DND-41 (cell line): ENCODE measurements around the gene SLBP.

ENCODE experiments used
- ATAC-seq: fragments of 200-7000 bp; cut with Tn5 transposase; 3 replicates; pipeline ENCODE4 v1.9.1; 2021; ENCODE audit warnings: low read depth; ENCODE audit not compliant: insufficient read depth
- DNase-seq: peaks from one replicate; pipeline ENCODE4 v3.0.0-alpha.2; 2020
- H2AFZ ChIP-seq: 2 replicates; pipeline ENCODE4 v1.6.0; 2012; ENCODE audit warnings: low read depth, low read length
- H3K27ac ChIP-seq: 2 replicates; pipeline ENCODE4 v1.5.1; 2012; ENCODE audit warnings: low read length, inconsistent platforms
- H3K27me3 ChIP-seq: fragments of 200-600 bp; sonication (generic); 2 replicates; pipeline ENCODE4 v1.6.0; 2012; ENCODE audit warnings: low read length, mild to moderate bottlenecking, inconsistent platforms; ENCODE audit not compliant: insufficient read depth, poor library complexity
- H3K36me3 ChIP-seq: 2 replicates; pipeline ENCODE4 v1.5.1; 2012; ENCODE audit warnings: low read length, inconsistent platforms; ENCODE audit not compliant: insufficient read depth
- H3K4me1 ChIP-seq: 2 replicates; pipeline ENCODE4 v1.5.1; 2012; ENCODE audit warnings: mild to moderate bottlenecking, low read length; ENCODE audit not compliant: insufficient read depth
- H3K4me2 ChIP-seq: 2 replicates; pipeline ENCODE4 v1.6.0; 2012; ENCODE audit warnings: mild to moderate bottlenecking, moderate library complexity, low read length, inconsistent platforms; ENCODE audit not compliant: insufficient read depth
- H3K4me3 ChIP-seq, 2 experiments: fragments of 200-600 bp in 1 of 2; shearing (Covaris generic) in 1 of 2; 2 replicates each; pipeline ENCODE4 v1.5.1; 2012 to 2016; ENCODE audit warnings: inconsistent platforms in 2 of 2, low read length in 2 of 2, mild to moderate bottlenecking in 2 of 2, low read depth in 1 of 2, moderate library complexity in 1 of 2
- H3K79me2 ChIP-seq: 2 replicates; pipeline ENCODE4 v1.6.0; 2012; ENCODE audit warnings: low read length, inconsistent platforms; ENCODE audit not compliant: insufficient read depth
- H3K9ac ChIP-seq: 2 replicates; pipeline ENCODE4 v1.6.0; 2012; ENCODE audit warnings: low read depth, mild to moderate bottlenecking, inconsistent platforms, low read length, moderate library complexity
- H3K9me3 ChIP-seq: 2 replicates; pipeline ENCODE4 v1.5.1; 2012; ENCODE audit warnings: low read length, moderate library complexity, mild to moderate bottlenecking, inconsistent platforms; ENCODE audit not compliant: insufficient read depth, severe bottlenecking
- H4K20me1 ChIP-seq: 2 replicates; pipeline ENCODE4 v1.6.0; 2012; ENCODE audit warnings: low read length; ENCODE audit not compliant: insufficient read depth
- EZH2 ChIP-seq: IDR thresholded peaks from 3 replicates; pipeline ENCODE4 v1.6.1; 2012; ENCODE audit warnings: borderline replicate concordance, low read depth, mild to moderate bottlenecking, moderate library complexity, low read length, inconsistent platforms; ENCODE audit not compliant: severe bottlenecking
- TF ChIP-seq, protein P1 (sequence below): IDR thresholded peaks from 2 replicates; pipeline ENCODE4 v1.5.1; 2012; ENCODE audit warnings: borderline replicate concordance, low read length, moderate library complexity, mild to moderate bottlenecking; ENCODE audit not compliant: poor library complexity, severe bottlenecking; ENCODE audit errors: extremely low read depth

The SLBP gene

DNA sequence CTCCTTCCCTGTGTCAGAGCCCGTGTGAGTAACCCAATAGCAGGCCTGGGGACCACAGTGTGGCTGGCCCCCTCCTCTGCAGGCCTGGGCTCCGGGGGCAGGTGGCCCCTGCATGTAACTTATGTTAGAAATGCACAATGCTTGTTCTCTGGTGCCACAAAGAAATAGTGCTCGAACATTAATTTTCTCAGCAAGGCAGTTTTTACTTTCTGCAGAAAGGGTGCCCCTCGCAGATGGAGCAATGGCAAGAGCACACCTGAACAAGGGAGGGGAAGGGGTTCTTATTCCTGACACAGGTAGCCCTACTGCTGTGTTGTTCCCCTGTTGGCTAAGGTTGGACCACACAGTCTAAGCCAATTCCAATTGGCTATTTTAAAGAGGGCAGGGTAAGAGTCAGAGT is 26.3 kb upstream of the SLBP start:
- peaks cover 25% of the 10 kb centered on the region for H3K9me3 ChIP-seq
- ATAC-seq: no peak
- H3K27me3 ChIP-seq: no peaks in the 10 kb centered on the region
- peaks cover 27% of the 10 kb centered on the region for H4K20me1 ChIP-seq
- no peaks in the 10 kb centered on the region for H3K4me1 ChIP-seq
- H3K4me2 ChIP-seq: no peak overlapping the region
- H3K9ac ChIP-seq: no peak overlapping the region
- peaks cover 20% of the 10 kb centered on the region; the same call in 1 of the 2 replicates for H3K79me2 ChIP-seq
- TF ChIP-seq, protein P1, sequence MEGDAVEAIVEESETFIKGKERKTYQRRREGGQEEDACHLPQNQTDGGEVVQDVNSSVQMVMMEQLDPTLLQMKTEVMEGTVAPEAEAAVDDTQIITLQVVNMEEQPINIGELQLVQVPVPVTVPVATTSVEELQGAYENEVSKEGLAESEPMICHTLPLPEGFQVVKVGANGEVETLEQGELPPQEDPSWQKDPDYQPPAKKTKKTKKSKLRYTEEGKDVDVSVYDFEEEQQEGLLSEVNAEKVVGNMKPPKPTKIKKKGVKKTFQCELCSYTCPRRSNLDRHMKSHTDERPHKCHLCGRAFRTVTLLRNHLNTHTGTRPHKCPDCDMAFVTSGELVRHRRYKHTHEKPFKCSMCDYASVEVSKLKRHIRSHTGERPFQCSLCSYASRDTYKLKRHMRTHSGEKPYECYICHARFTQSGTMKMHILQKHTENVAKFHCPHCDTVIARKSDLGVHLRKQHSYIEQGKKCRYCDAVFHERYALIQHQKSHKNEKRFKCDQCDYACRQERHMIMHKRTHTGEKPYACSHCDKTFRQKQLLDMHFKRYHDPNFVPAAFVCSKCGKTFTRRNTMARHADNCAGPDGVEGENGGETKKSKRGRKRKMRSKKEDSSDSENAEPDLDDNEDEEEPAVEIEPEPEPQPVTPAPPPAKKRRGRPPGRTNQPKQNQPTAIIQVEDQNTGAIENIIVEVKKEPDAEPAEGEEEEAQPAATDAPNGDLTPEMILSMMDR: no peak
- TF ChIP-seq EZH2: no peak
- no peak for DNase-seq
- H3K4me3 ChIP-seq: no peak overlapping the region
- peaks cover 94% of the 10 kb centered on the region for H3K36me3 ChIP-seq
- H3K27ac ChIP-seq: no peak overlapping the region
- H2AFZ ChIP-seq: no peak overlapping the region

DNA sequence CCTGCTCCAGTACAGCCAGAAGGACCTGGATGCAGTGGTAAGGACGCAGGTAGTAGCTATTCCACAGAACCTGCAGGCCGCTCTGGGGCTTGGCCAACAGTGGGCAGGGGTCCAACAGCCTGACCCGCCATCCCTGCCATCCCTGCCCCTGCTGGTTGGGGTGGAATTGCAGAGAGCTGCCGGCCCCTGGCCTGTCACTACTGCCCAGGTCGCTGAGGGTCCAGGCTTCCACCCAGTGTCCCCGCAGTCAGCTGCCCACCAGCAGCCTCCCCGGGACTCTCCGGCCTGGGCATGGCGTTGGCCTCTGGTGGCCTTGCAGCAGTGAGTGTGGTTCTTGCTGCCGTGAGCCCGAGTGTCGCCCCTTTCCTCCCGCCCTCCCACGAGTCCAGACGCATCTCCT is 25.5 kb upstream of the SLBP start:
- H3K27ac ChIP-seq: no peak overlapping the region
- H4K20me1 ChIP-seq: peaks cover 30% of the 10 kb centered on the region
- no peaks in the 10 kb centered on the region for H3K4me1 ChIP-seq
- DNase-seq (no peak), ATAC-seq (no peak)
- H2AFZ ChIP-seq: no peak overlapping the region
- H3K9ac ChIP-seq: no peak overlapping the region
- H3K9me3 ChIP-seq: peaks cover 25% of the 10 kb centered on the region
- no peak overlapping the region for H3K4me3 ChIP-seq
- peaks cover 99% of the 10 kb centered on the region for H3K36me3 ChIP-seq
- peaks cover 27% of the 10 kb centered on the region; the same call in 1 of the 2 replicates for H3K79me2 ChIP-seq
- no peak for TF ChIP-seq EZH2
- TF ChIP-seq, protein P1: no peak
- no peaks in the 10 kb centered on the region for H3K27me3 ChIP-seq
- no peak overlapping the region for H3K4me2 ChIP-seq

DNA sequence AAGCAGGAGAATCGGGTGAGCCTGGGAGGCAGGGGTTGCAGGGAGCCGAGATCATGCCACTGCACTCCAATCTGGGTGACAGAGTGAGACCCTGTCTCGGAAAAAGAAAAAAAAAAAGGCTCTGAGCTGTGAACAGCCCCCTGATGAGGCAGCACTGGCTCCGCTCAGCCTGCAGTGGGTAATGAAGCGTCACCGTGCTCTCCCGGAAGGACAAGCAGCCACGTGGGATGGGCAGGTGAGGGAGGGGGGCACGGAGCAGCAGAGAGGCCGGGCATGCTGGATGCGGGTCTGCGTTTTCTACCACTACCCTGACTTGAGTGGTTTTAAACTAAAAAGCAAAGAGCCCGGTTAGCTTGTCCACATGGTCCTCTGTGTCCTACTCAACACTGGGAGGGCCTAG is 24.7 kb upstream of the SLBP start:
- no peak overlapping the region for H2AFZ ChIP-seq
- H3K4me1 ChIP-seq: no peaks in the 10 kb centered on the region
- TF ChIP-seq, protein P1: no peak
- no peak overlapping the region for H3K4me2 ChIP-seq
- peaks cover 34% of the 10 kb centered on the region; the same call in 1 of the 2 replicates for H3K79me2 ChIP-seq
- peaks cover 25% of the 10 kb centered on the region for H3K9me3 ChIP-seq
- no peak for ATAC-seq
- H3K36me3 ChIP-seq: peaks cover 100% of the 10 kb centered on the region
- no peak overlapping the region for H3K9ac ChIP-seq
- no peak overlapping the region for H3K27ac ChIP-seq
- H3K4me3 ChIP-seq: no peak overlapping the region
- H3K27me3 ChIP-seq: no peaks in the 10 kb centered on the region
- no peak for DNase-seq
- peaks cover 31% of the 10 kb centered on the region for H4K20me1 ChIP-seq

DNA sequence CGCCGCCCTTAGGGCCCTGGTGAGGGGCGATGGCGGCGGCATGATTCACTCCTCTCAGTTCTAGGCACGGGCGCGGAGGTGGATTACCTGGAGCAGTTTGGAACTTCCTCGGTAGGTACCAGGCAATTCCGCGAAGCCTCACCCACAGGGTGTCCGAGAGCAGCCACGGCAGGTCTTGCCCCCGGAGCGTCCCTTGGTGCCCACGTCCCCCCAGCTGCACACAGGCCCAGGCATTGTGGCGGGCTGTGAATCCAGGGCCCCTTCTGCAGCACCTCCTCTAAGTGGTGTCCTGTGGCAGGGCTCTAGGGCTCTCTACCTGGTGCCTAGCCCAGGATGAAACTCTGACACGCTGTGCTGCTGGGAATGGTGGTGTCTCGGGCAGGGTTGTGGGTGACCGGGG is 23.1 kb upstream of the SLBP start:
- Histone ChIP-seq H3K4me1 (no peaks in the 10 kb centered on the region), H3K27ac (no peak overlapping the region), H3K36me3 (peaks cover 100% of the 10 kb centered on the region), H3K4me3 (no peak overlapping the region), H4K20me1 (peaks cover 35% of the 10 kb centered on the region), H2AFZ (no peak overlapping the region), H3K79me2 (peaks cover 50% of the 10 kb centered on the region), H3K9ac (no peak overlapping the region), H3K4me2 (no peak overlapping the region), H3K9me3 (peaks cover 25% of the 10 kb centered on the region), H3K27me3 (no peaks in the 10 kb centered on the region)
- TF ChIP-seq, protein P1: no peak
- TF ChIP-seq EZH2: no peak
- no peak for ATAC-seq
- DNase-seq: no peak
